Upper lobe of left lung (tissue), 4 donors: ENCODE measurements around the gene NKIRAS1.

Experiments used
- CTCF ChIP-seq, 6 experiments: fragments of 450-650 bp in 4 of 6; fragments of 200-600 bp in 2 of 6; sonication (generic) in 2 of 6; IDR thresholded peaks; one replicate each; pipeline ENCODE4 v1.5.1; 2016 to 2019; ENCODE audit warnings: antibody characterized with exemption in 6 of 6
- POLR2A ChIP-seq, 4 donors: fragments of 450-650 bp; IDR thresholded peaks; one replicate each; pipeline ENCODE4 v1.5.1; 2016 to 2017; ENCODE audit warnings: antibody characterized with exemption in 4 of 4, mild to moderate bottlenecking in 2 of 4

GRCh38 chr3:23966328-23966727 is 49.5 kb upstream of the NKIRAS1 start:
- TF ChIP-seq POLR2A (IDR thresholded peaks at IDR 0.05) (no peak), CTCF (IDR thresholded peaks at IDR 0.05) (no peak)
